ENCODE results near the gene KIF26A. TPM values are rescaled to one million over a fixed set of nuclear protein-coding genes. Genes with fewer than 3 reads are reported as not detected.
A peak's percentile ranks its signal among the peaks of the same experiment; 100 is the strongest.
"Not testable (repeated sequence)": the region's sequence is repeated elsewhere in the genome, so short reads cannot be mapped to it uniquely, and the experiment has no call there.

Gene KIF26A
- total RNA-seq, 2 donors from 2014 or later = 5.0 to 6.9 TPM

DNA sequence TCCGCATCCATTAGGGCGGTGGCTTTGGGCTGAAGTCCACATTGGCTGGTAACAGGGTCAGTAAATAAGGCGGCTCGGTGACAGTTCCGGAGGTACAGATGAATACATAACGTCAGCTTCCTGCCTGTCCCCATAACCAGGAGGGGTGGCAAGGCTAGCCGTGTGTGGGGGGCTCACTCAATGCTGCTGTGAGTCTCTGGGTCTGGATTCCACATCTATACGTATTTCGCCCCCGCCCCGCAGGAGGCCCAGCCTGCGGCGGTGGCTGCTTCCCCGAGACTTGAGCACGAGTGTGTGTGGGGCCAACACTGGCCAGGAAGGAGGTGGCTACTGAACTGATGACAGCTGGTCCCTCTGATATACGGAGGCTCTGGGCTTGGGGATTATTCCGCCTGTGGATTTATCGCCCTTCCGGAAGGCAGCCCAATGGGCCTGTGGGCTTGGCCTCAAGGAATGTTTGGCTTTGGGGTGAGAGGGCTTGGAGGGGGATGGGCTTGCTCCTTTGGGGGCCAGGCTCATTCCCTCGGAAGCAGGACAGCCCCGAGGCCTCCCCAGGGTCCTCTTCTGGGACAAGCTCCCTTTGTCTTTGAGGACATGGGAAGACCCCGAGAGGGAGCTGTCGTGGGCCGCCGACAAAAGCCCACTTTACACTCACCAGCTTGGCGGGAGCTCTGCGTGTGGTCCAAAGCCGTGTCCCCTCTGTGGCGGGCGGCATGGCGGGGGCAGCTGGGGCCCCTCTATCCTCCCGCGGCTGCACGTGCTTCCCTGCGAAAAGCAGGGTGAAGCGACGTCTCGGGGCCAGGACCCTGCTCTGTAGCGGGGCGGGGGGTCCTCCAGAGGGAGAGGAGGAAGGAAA, 82.1 kb downstream of the KIF26A start:
- intact Hi-C loops (cut with DNase I) = no loop called here
- DNase-seq (ENCODE audit: low spot score) = peak; percentile 63

GRCh38 chr14:104221071-104221625, 82.8 kb downstream of the KIF26A start:
- DNase-seq (ENCODE audit: low spot score) = peak; percentile 67
- intact Hi-C loops (cut with DNase I) = no loop called here

- intact Hi-C loops (cut with DNase I) = no loop called here
- DNase-seq (ENCODE audit: low spot score) = peak; percentile 79
Observed at GRCh38 chr14:104221636-104222369, 83.4 kb downstream of the KIF26A start.

DNA sequence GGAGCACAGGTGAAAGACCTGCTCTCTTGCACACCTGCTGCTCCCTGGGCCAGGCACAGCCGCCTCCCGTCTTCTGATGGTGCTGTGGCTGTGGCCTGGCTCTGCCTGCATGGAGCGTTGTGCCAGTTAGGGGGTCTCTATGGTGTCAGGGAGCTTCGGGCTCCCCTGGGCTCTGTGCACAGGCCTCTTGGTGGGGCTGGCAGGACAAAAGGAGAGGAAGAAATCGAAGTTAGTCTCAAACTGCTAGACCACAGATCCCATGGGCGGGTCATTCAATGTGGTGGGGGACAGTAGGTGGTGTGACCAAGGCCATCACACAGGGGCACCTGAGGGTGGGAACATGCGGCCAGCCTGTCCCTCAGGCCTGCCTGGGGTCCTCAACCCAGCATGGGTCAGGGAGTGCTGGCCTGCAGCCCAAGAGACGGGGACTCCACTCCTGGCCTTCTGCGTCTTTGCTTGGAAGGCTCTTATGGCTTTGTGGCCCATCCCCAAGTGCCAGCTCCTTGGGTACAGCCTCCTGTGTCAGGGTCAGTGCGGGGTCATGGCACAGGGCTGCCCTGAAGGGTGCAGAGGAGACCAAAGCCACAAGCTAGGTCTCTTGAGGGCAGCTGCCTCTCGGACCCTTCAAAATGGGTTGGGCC, 84.1 kb downstream of the KIF26A start:
- DNase-seq (ENCODE audit: low spot score) = peak; percentile 55
- intact Hi-C loops (cut with DNase I) = no loop called here

- intact Hi-C loops (cut with DNase I) = no loop called here
Observed at GRCh38 chr14:104223101-104224041, 85.0 kb downstream of the KIF26A start.

DNA sequence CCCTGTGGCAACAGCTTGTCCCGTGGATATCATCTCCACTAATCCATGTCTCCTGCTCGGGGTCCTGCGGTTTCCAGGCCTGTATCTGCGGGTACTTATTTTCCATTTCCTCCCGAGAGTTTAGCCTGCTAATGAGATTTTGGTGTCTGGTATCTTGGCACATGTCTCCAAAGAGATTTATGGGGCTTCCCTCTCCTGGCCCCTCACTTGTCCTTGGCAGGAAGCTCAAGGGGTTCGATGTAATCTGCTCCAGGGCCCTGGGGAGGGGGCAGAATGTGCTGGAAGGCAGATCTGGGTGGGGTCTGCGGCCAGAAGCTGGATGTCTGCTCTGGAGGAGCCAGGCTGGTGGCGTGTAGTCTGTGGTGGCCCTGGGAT, 85.7 kb downstream of the KIF26A start:
- intact Hi-C loops (cut with DNase I) = no loop called here
- no peak for DNase-seq (ENCODE audit: low spot score)

More at GRCh38 chr14:104223101-104224041, 85.0 kb downstream of the KIF26A start:
- peak; percentile 77 for DNase-seq (ENCODE audit: low spot score)

DNA sequence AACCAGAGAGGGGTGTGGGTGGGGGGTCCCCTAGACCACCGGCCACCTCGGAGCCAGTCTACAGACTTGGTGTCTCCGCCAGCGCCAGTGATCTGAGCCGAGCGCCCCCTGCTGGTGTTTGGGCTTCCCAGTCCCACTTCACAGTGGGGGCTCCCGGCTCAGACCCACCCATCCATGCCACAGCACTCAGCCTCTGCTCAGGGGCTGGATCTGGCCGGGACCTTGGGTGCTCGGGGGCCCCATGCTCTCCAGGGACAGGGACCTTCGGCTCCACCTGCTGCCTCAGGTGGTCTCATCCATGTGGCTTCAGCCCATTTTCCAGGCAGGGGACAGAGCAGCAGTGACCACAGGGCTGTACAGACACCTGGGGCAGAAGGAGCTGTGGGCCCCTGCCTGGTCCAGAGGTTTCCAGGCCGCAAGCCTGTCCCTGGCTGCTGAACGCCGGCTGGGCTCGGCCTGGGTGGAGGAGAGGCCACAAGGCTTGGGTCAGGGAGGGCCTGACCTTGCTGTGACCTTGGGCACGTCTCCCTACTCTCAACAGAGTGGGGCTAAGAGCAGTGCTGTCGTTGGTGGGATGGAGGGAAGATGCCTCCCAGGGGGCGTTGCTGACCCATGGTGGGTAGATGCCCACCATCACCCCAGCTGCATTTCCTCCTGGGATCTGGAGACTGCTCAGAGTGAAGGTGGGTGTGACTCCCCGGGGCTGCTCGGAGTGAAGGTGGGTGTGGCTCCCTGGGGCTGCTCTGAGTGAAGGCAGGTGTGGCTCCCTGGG, 86.3 kb downstream of the KIF26A start:
- peak; percentile 81 for DNase-seq (ENCODE audit: low spot score)
- intact Hi-C loops (cut with DNase I) = no loop called here

DNA sequence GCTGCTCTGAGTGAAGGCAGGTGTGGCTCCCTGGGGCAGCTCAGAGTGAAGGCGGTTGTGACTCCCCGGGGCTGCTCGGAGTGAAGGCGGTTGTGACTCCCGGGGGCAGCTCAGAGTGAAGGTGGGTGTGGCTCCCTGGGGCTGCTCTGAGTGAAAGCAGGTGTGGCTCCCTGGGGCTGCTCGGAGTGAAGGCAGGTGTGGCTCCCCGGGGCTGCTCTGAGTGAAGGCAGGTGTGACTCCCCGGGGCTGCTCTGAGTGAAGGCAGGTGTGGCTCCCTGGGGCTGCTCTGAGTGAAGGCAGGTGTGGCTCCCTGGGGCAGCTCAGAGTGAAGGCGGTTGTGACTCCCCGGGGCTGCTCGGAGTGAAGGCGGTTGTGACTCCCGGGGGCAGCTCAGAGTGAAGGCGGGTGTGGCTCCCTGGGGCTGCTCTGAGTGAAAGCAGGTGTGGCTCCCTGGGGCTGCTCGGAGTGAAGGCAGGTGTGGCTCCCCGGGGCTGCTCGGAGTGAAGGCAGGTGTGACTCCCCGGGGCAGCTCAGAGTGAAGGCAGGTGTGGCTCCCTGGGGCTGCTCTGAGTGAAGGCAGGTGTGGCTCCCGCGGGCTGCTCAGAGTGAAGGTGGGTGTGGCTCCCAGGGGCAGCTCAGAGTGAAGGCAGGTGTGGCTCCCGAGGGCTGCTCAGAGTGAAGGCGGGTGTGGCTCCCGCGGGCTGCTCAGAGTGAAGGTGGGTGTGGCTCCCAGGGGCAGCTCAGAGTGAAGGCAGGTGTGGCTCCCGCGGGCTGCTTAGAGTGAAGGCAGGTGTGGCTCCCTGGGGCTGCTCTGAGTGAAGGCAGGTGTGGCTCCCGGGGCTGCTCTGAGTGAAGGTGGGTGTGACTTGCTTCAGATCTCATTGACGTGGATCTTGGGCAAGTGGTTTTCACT, 87.1 kb downstream of the KIF26A start:
- peak; percentile 73 for DNase-seq (ENCODE audit: low spot score)
- intact Hi-C loops (cut with DNase I) = not testable (repeated sequence)

GRCh38 chr14:104226421-104227383, 88.3 kb downstream of the KIF26A start:
- peak; percentile 72 for DNase-seq (ENCODE audit: low spot score)

DNA sequence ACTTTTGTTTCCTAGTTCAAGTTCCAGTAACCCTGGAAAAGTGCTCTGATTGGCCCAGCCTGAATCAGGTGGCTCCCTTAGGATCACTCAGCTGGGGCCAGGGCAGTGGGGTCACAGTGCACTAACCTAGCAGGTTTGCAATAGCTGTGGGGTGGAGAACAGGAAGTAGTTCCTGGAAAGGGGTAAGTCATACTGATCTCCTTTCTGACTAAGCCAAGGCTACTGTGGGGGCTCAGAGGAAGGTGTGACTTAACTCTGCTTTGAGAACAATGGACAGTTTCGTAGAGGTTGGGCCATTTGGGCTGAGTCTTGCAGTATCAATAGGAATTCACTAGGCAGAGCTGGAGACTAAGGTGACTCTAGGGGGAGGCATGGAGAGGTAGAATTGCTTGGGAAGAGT, 89.4 kb downstream of the KIF26A start:
- intact Hi-C loops (cut with DNase I) = no loop called here
- DNase-seq (ENCODE audit: low spot score) = no peak

More at GRCh38 chr14:104226421-104227383, 88.3 kb downstream of the KIF26A start:
- intact Hi-C loops (cut with DNase I) = no loop called here

DNA sequence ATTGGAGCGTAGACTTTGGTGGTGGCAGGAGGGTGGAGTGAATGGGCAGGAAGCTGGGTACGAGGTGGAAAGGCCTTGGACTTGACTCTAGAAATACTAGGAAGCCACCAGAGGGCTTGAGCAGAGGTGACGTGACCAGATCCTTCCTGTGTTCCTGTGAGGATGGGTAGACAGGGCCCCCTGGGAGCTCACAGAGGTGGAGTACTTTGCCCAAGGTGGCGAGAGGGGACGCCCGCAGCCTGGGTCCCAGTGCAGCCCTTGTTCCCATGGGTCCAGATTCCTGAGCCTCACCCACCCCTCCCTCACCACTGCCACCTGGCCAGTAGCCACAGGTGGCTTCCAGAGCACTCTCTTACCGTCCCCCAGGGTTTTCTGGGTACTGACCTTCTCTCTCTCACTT, 89.8 kb downstream of the KIF26A start:
- intact Hi-C loops (cut with DNase I) = no loop called here
- DNase-seq (ENCODE audit: low spot score) = peak; percentile 69

GRCh38 chr14:104228716-104229533, 90.5 kb downstream of the KIF26A start:
- DNase-seq (ENCODE audit: low spot score) = peak; percentile 74
- intact Hi-C loops (cut with DNase I) = no loop called here

GRCh38 chr14:104229534-104230055, 91.2 kb downstream of the KIF26A start:
- peak; percentile 61 for DNase-seq (ENCODE audit: low spot score)
- intact Hi-C loops (cut with DNase I) = no loop called here

DNA sequence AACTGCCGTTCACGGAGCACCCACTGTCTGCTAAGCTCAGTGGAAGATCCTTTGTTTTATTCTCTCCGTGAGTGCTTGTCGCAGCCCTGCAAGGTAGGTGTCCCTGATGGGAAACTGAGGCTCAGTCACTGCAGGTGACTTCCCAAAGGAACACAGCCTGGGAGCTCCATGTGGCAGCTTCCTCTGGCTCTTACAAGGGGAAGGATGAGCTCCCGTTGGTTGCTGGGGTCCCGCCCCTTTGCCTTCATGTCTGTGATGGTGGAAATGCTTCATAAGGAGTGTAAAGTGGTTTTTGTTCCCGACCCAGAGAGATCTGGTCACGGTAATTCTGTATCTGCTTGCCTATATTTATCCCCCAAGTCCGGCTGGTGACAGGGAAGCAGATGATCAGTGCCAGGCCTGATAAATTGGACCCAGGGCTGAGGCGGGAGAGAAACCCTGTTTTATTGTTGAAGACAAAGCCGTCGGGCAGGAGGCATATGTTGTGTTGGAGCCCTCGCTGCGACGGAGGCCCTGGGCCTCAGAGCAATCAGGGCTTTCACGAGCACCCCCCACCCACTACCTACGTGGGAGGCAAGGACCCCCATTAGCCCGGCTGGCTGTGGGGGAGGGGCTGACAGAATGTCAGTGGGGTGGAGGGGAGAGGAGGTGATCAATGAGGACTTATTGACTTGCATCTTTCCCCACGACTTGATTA, 91.9 kb downstream of the KIF26A start:
- intact Hi-C loops (cut with DNase I) = no loop called here

More for the DNA sequence above, 91.9 kb downstream of the KIF26A start:
- DNase-seq (ENCODE audit: low spot score) = peak; percentile 66
